Ovary (tissue), 9 donors: Measurements from ENCODE around the gene SORCS3. TPM values are rescaled to one million over a fixed set of nuclear protein-coding genes. Genes with fewer than 3 reads are reported as not detected.

Experiments
- DNase-seq, 5 donors: peaks; one replicate each; pipeline ENCODE4 v3.0.0-alpha.2; 2019 to 2020
- H3K27ac ChIP-seq, 2 donors: fragments of 200-600 bp; one replicate each; pipeline versions ENCODE4 v1.5.1 to v1.8.0; 2019 to 2022
- H3K27me3 ChIP-seq: fragments of 200-600 bp; one replicate; pipeline ENCODE4 v1.8.0; 2022
- H3K36me3 ChIP-seq: fragments of 200-600 bp; sonication (generic); one replicate; pipeline ENCODE4 v1.5.1; 2019
- H3K4me1 ChIP-seq: one replicate; pipeline ENCODE4 v1.8.1; 2013; ENCODE audit warnings: mild to moderate bottlenecking, moderate library complexity; ENCODE audit not compliant: insufficient read depth
- H3K4me3 ChIP-seq: fragments of 200-600 bp; sonication (generic); one replicate; pipeline ENCODE4 v1.5.1; 2017
- H3K9me3 ChIP-seq, 2 donors: fragments of 200-600 bp in 1 of 2; sonication (generic) in 1 of 2; one replicate each; pipeline versions ENCODE4 v1.5.1 to v1.8.1; 2013 to 2019; ENCODE audit warnings: mild to moderate bottlenecking in 1 of 2, moderate library complexity in 1 of 2
- CTCF ChIP-seq, 3 donors: fragments of 450-650 bp in 2 of 3; fragments of 200-600 bp in 1 of 3; IDR thresholded peaks; one replicate each; pipeline versions ENCODE4 v1.5.1 to v1.8.0; 2016 to 2022; ENCODE audit warnings: antibody characterized with exemption in 3 of 3, mild to moderate bottlenecking in 1 of 3
- EP300 ChIP-seq: sonication (generic); formaldehyde crosslinking; IDR thresholded peaks from one replicate; pipeline ENCODE4 v1.6.1; 2017; ENCODE audit warnings: antibody characterized with exemption
- POLR2A ChIP-seq: fragments of 450-650 bp; IDR thresholded peaks from one replicate; pipeline ENCODE4 v1.6.1; 2017; ENCODE audit warnings: antibody characterized with exemption, mild to moderate bottlenecking, moderate library complexity
- WGBS, 3 donors: extraction: QIAGEN DNeasy Blood & Tissue Kit in 1 of 3; methylation state at CpG; one replicate each; pipeline versions ENCODE4 v1.1.5 to v1.1.7; 2013 to 2017; 5-methylcytosine and 5-hydroxymethylcytosine counted together
- intact Hi-C, 4 donors: fragments of 100-400 bp; cut with DNase I; formaldehyde crosslinking; loops; one replicate each; pipeline versions ENCODE4 v1.11.0 to v1.15.1; 2022 to 2023
- polyA plus RNA-seq, 2 donors: library from polyadenylated mRNA; stranded (reverse); fragments of 200-250 nt in 1 of 2; fragments of 350-450 nt in 1 of 2; fragmentation: Illumina TruSeq in 1 of 2; extraction: RNeasy Lipid Tissue Mini Kit (QIAGEN cat#74804) in 1 of 2; gene quantifications; one replicate each; pipeline ENCODE4 v1.2.3, GENCODE V29; 2013 to 2014
- total RNA-seq, 7 donors: library from RNA; depleted of rRNA in 2 of 7; stranded (reverse); fragments of >200 nt in 2 of 7; fragmentation: NEBNext Ultra II Directional in 3 of 7; extraction: Animal tissue kit (Norgen Biotek cat#: 25700) in 3 of 7; gene quantifications; one replicate each; pipeline versions ENCODE4 v1.1.0 to v1.2.4, GENCODE V29; 2016 to 2023
- donor health status: DM: no; HTN: no; CAD: no; lungs with moderate emphysema.
- donor health status: DM: no; HTN: no; CAD: no.
- donor health status: Bipolar disorder and iron deficiency.
- donor health status: DM: yes; HTN: yes; CAD: no.
- donor health status: DM: no; HTN: no; CAD: no.
- donor health status: DM: yes; HTN: yes; CAD: no.

Gene SORCS3
- total and polyA plus RNA-seq, 9 donors: 0.07 to 4.5 (median 0.79) TPM; not detected in 1

- Histone ChIP-seq H3K27me3 (no peaks in the 10 kb centered on the region), H3K4me1 (no peaks in the 10 kb centered on the region), H3K27ac (no peak overlapping the region), H3K4me3 (no peak overlapping the region), H3K9me3 (no peaks in the 10 kb centered on the region), H3K36me3 (no peaks in the 10 kb centered on the region)
- WGBS, 3 donors: 17 to 46% (median 24%) methylated on average over 4 of the region's 4 CpGs
- no peak for DNase-seq
- TF ChIP-seq POLR2A (no peak), CTCF (IDR thresholded peaks at IDR 0.05) (no peak), EP300 (no peak)
- intact Hi-C loops: no loop called here
These were observed 650.5 kb downstream of the SORCS3 start for GRCh38 chr10:105291571-105291970.

- Histone ChIP-seq H3K9me3 (no peaks in the 10 kb centered on the region), H3K4me1 (no peaks in the 10 kb centered on the region), H3K4me3 (no peak overlapping the region), H3K36me3 (no peaks in the 10 kb centered on the region), H3K27ac (no peak overlapping the region), H3K27me3 (no peaks in the 10 kb centered on the region)
- 18 to 52% (median 31%) methylated on average over 3 of the region's 3 CpGs for WGBS, 3 donors
- intact Hi-C loops: no loop called here
- no peak for DNase-seq
- TF ChIP-seq CTCF (IDR thresholded peaks at IDR 0.05) (no peak), POLR2A (no peak), EP300 (no peak)
These were observed 651.1 kb downstream of the SORCS3 start for GRCh38 chr10:105292236-105292635.
